HG03066 (cell line): ENCODE measurements around the gene DNAL1.
A peak's percentile ranks its signal among the peaks of the same experiment; 100 is the strongest.
"Not testable (repeated sequence)": the region's sequence is repeated elsewhere in the genome, so short reads cannot be mapped to it uniquely, and the experiment has no call there.

Experiments
- ATAC-seq: cut with Tn5 transposase; IDR thresholded peaks from one replicate; pipeline ENCODE4 v1.9.1; 2021; ENCODE audit warnings: low read depth; ENCODE audit not compliant: unreplicated experiment

The DNAL1 gene, protein sequence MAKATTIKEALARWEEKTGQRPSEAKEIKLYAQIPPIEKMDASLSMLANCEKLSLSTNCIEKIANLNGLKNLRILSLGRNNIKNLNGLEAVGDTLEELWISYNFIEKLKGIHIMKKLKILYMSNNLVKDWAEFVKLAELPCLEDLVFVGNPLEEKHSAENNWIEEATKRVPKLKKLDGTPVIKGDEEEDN

GRCh38 chr14:73644531-73645247 is at the start of gene DNAL1:
TSS of gene DNAL1 (plus strand) at chr14:73644986. CDS start at chr14:73645040, 54 bp downstream.
- ATAC-seq, result peak; percentile 97

- no peak for ATAC-seq
Observed at GRCh38 chr14:73599499-73599898, 45.3 kb upstream of the DNAL1 start.

GRCh38 chr14:73602994-73603393 is 41.8 kb upstream of the DNAL1 start:
- no peak for ATAC-seq

DNA sequence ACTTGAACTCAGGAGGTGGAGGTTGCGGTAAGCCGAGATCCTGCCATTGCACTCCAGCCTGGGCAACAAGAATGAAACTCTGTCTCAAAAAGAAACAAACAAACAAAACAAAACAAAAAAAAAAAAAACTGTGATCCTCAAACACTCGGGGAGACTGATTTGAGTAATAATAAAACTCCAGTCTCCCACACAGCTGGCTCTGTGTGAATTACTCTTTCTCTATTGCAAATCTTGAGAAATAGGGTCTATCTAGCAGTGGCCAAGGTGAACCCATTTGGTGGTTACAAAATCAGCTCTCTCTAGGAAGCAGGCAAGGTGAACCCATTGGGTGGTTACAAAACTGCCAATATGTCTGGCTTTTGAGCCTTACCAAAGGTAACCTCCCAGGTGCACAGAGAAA is 38.5 kb upstream of the DNAL1 start:
- ATAC-seq, result no peak

- ATAC-seq, result no peak
Observed at GRCh38 chr14:73607241-73607640, 37.5 kb upstream of the DNAL1 start.

DNA sequence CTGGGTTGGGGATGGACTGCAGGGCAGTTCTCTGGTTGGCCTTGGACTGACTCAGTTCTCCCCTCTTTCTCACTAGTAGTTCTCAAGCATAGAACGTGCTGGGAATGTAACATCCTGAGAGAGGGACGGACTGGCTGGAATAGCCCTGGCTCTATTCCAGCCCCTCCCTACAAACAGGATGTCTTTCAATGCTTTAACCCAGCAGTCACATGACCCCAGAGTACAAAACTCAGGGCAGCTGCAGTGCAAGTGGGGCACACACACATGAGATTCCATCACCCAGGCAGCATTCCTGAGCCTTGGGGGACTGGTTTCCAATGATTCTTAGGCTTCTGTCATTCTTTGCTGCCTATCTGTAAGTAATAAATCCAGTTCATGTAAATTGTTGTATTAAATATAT is 34.1 kb upstream of the DNAL1 start:
- ATAC-seq, result no peak

DNA sequence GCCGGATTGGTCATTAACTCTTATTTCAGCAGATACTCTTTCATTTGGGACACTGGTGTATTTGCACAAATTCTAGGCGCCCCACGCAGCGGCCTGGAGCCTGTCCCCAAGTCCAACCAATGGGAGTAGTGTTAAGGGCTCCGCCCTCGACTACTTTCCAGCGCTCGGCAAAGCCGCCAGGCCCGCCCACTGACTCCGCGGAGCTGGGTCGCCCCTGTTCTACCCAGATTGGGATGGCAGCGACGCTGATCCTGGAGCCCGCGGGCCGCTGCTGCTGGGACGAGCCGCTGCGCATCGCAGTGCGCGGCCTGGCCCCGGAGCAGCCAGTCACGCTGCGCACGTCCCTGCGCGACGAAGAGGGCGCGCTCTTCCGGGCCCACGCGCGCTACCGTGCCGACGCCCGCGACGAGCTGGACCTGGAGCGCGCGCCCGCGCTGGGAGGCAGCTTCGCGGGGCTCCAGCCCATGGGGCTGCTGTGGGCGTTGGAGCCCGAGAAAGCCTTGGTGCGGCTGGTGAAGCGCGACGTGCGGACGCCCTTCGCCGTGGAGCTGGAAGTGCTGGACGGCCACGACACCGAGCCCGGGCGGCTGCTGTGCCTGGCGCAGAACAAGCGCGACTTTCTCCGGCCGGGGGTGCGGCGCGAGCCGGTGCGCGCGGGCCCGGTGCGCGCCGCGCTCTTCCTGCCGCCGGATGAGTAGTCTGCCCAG is 32.3 kb upstream of the DNAL1 start, which contains the start of gene ACOT6:
ACOT6 (plus strand) TSS at position 179 of the 707 bp plus-strand sequence; CDS start at position 234, 55 bp downstream.
- ATAC-seq, result peak; percentile 74

- ATAC-seq, result peak; percentile 19
Observed at GRCh38 chr14:73613046-73613383, 31.8 kb upstream of the DNAL1 start.

DNA sequence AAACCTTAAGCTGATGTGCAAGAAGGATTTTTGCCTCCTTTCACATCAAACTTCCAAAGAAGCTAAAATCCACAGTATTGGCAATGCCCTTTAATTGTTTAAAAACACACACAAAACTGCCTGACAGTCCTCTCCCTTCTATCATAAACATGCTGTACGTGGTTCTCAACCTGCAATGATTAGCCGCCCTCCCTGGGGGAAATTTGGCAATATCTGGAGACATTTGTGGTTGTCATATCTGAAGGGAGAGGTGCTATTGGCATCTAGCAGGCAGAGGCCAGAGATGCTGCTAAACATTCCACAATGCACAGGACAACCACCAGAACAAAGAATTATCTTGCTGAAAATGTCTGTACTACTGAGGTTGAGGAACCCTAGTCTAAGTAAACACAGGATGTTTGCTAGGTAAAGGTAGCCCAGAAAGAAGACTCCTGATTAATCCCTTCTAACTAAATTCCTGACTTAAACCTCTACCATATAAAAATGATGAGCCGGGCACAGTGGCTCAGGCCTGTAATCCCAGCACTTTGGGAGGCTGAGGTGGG is 31.3 kb upstream of the DNAL1 start:
- no peak for ATAC-seq

DNA sequence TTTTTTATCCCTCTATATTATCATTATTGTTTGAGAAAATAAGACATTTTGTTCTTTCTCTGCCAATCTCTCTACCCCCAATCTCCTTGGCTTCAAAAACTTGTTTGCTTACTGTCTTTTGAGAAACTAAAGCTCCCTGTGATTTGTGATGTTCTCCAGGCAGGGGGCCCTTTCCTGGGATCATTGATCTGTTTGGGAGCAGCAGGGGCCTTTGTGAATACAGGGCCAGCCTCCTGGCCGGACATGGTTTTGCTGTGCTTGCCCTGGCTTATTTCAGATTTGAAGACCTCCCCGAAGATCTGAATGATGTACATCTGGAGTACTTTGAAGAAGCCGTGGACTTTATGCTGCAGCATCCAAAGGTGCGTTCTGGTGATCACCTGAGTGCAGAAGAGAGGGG is 28.0 kb upstream of the DNAL1 start:
- ATAC-seq, result no peak

DNA sequence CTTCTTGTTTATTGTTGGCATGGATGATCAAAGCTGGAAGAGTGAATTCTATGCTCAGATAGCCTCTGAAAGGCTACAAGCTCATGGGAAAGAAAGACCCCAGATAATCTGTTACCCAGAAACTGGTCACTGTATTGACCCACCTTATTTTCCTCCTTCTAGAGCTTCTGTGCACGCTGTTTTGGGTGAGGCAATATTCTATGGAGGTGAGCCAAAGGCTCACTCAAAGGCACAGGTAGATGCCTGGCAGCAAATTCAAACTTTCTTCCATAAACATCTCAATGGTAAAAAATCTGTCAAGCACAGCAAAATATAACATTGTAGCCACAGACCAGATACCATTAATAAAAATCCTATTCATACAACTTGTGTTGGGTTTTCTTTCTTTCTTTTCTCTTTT is 25.3 kb upstream of the DNAL1 start:
- ATAC-seq, result no peak

- no peak for ATAC-seq
Observed at GRCh38 chr14:73620268-73620667, 24.5 kb upstream of the DNAL1 start.

DNA sequence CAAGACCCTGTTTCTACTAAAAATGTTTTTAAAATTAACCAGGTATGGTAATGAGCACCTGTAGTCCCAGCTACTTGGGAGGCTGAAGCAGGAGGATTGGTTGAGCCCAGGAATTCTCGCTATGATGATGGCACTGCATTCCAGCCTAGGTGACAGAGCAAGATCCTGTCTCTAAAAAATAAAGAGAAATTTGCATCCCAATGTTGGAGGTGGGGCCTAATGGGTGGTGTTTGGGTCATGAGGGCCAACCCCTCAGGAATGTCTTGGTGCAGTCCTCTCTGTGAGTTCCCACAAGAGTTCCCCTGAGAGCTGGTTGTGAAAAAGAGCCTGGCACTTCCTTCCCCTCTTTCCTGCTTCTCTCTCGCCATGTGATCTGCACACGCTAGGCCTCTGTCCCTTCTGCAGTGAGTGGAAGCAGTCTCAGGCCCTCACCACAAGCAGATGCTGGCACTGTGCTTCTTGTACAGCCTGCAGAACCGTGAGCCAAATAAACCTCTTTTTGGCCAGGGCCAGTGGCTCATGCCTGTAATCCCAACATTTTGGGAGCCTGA is 21.2 kb upstream of the DNAL1 start:
- no peak for ATAC-seq

GRCh38 chr14:73625706-73626105 is 19.1 kb upstream of the DNAL1 start:
- no peak for ATAC-seq

GRCh38 chr14:73627151-73627558 is 17.6 kb upstream of the DNAL1 start:
- no peak for ATAC-seq

- no peak for ATAC-seq
Observed at GRCh38 chr14:73630009-73630780, 14.6 kb upstream of the DNAL1 start.

GRCh38 chr14:73633116-73634010 is 11.4 kb upstream of the DNAL1 start:
- no peak for ATAC-seq

- ATAC-seq, result no peak
Observed at GRCh38 chr14:73634011-73634833, 10.6 kb upstream of the DNAL1 start.

DNA sequence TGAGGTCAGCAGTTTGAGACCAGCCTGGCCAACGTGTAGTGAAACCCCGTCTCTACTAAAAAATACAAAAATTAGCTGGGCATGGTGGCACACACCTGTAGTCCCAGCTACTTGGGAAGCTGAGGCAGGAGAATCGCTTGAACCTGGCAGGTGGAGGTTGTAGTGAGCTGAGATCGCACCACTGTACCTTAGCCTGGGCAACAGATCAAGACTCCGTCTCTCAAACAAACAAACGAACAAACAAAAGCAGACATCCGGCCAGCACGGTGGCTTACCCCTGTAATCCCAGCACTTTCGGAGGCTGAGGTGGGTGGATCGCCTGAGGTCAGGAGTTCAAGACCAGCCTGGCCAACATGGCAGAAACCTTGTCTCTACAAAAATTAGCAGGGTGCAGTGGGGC is 8.4 kb upstream of the DNAL1 start:
- ATAC-seq, result not testable (repeated sequence)
